GM21360 (cell line): Measurements from ENCODE around the gene DROSHA.
"Not testable (repeated sequence)": the region's sequence is repeated elsewhere in the genome, so short reads cannot be mapped to it uniquely, and the experiment has no call there.

Experiments
- ATAC-seq: cut with Tn5 transposase; IDR thresholded peaks from one replicate; pipeline ENCODE4 v1.9.1; 2021; ENCODE audit warnings: mild to moderate bottlenecking, moderate library complexity; ENCODE audit not compliant: unreplicated experiment

Gene DROSHA

DNA sequence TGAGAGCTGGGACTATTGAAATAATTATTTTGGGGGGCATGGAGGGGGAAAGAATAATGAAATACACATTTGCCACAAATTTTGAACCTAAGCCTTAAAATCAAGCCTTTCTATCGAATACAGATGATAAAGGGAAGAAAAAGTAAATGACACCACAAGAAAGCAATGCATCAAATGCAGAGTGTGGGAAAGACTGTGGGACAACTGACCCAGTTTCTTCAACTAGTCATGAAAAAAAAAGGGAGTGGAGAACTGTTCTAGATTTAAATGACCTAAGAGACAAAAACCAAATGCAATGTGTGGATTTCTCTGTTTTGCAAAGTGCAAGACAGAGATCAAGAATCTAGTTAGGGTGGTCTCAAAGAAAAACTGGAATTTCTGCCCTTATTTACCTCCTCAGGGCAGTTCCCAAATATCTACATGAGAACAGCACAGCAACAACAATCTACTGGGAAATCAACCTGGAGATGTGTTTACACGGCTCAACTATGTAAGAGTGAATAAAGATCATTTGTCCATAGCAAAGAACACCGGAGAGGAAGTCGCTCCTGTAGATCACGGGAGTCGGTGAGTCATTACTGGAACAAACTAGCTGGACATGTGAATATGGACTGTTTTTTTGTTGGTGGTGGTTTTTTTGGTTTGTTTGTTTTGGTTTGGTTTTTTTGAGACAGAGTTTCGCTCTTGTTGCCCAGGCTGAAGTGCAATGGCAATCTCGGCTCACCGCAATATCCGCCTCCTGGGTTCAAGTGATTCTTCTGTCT lies 145.9 kb downstream of the DROSHA start:
- no peak for ATAC-seq

DNA sequence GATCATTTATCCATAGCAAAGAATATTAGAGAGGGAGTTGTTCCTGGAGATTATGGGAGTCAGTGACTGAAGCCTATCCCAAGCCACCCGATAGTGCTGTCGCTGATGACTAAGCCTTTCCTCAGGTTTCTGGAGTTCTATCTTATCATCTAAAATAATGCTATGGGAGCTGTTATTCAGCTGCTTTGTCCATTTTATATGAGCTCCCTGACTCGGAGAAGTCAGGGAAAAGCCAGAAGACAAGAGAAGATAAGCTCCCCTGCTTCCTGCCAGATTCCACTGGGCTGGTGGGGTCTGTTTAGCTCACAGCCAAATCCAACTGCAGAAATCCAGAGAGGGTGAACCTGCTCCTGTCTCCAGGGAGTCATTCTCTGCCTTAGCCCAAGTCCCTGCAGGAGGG lies 148.2 kb downstream of the DROSHA start:
- no peak for ATAC-seq

DNA sequence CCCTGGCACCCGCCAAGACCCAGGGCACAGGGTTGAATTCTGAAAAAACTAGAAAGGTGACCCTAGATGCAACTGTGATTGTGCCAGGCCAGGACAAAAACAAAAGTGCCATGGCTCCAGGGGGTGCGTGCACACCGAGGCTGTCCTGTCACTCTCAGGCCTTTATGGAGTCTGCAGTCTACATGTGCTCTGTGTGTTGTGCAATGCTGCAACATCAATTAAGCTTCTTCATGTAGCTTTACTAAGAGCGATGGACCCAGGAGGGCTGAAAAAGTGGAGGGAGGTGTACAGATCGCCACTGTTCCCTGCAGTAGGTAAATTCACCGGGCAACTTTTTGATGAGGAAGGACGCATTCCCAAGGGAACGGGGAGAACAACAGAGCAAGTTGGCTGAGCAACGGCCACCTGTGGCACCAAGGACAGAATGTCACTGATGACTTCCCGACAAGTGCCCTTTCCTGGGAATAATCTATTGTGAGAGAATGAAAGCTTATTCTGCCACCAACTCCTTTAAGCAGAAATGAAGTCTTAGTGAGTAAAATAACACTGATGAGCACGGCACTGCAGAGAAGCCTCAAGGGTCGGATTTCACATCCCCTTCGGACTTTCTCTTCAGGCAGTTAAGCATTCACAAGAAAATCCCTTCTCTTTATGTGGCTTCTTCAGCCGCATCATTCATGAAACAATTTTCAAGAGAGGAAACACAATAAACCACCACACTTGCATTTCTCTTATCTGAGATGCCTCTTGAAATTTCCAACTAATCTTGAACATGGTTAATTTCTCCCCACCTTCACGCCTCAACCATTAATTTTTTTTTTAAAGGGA lies 149.6 kb downstream of the DROSHA start:
- peak; percentile 84 for ATAC-seq

DNA sequence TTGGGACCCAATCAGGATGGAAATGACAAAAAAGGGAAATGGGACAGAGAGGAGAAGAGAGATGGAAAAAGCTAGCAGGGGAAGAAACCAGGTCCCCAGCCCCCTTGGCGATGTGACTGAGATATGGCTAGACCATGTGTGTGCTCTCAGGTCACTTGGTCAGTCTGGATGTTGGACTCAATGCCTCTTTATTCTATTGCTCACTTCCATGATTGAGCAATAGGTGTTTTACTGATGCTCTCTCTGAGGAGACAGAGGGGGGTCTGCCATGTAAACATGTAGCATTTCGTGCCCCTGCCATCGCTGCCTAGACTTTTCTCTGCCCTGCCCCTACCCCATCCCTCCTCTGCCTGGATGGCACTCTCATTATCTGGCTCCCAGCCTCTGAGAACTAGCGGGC lies 150.6 kb downstream of the DROSHA start:
- no peak for ATAC-seq

DNA sequence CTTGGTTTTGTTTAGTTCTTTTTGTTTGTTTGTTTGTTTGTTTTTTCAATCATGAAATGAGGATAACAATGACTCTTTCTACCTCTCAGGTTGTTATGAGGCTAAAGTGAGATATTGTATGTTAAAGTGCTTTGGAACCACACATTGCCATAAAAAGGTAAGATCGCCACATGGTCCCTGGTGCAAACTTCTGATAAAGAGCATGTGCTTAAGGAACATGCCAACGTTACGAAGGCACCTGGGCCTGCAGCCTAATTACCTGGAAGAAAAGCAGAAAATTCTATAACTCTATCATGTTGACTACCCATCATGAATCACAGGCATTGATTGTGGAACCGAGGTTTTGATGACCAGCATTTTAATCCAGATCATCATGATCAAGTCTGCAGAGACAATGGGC lies 151.8 kb downstream of the DROSHA start:
- no peak for ATAC-seq

DNA sequence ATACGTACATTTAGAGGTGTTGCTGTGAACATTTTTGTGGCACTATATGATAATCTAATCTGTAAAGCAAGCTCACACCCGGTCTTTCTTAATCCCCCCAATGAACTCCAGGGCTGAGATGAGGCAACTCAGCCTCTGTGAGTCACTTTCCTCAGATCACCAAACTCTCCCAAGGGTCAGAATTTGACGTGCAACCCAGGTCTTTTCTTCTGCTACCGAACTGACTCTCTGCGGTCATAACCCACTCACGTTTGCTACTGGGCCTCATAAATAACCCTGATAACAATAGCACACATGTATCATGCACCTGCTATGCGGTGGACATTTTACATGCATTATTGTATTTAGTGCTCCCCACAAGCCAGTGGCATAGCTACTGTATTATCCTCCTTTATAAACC lies 153.1 kb downstream of the DROSHA start:
- ATAC-seq: no peak

DNA sequence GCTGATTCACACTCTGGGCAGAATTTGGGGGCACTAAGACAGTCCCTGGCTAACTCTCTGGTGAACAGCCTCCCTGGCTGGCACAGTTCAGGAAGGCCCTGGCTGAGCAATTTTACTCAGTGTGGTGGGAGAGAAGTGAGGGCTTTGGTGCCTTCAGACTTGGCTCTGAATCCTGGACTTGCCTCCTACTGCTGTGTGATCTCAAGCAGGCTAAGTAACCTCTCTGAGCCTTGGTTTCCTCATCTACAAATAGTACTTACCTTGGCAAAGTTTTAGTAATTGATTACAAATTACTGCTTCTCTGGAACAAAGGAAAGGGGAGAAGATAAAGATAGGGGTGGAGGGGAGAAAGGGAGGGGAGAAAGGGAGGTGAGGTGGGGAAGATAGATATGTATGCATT lies 153.8 kb downstream of the DROSHA start:
- no peak for ATAC-seq

DNA sequence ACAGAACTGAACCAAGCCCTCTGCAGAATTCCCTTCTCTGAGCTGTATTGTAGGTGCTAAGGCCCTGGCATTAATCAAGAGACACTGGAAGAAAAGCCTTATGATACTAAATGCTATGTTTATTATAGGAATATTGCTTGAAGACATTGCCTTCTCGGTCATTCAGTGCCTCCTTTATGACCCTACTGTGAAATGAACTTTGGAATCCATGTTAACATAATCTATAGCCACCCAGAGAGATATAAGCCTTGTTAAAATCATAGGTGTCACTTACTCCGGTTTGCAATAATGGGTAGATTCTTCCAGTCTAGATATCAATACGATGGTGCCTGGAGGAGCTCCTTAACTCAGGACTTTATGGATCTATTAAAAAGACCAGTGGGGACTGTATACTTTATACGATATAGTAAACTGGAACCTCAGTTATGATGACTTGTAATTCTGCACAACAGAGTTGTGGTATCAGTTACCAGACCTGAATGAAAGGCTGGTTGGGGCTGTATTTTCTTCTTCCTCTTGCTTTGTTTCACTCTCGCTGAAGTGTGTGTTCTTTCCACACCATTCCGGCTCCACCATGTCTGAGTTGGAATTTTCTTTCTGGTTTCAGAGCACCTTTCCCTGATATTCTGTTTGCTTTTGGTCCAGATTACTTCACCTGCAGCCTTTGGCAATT lies 154.5 kb downstream of the DROSHA start:
- no peak for ATAC-seq

DNA sequence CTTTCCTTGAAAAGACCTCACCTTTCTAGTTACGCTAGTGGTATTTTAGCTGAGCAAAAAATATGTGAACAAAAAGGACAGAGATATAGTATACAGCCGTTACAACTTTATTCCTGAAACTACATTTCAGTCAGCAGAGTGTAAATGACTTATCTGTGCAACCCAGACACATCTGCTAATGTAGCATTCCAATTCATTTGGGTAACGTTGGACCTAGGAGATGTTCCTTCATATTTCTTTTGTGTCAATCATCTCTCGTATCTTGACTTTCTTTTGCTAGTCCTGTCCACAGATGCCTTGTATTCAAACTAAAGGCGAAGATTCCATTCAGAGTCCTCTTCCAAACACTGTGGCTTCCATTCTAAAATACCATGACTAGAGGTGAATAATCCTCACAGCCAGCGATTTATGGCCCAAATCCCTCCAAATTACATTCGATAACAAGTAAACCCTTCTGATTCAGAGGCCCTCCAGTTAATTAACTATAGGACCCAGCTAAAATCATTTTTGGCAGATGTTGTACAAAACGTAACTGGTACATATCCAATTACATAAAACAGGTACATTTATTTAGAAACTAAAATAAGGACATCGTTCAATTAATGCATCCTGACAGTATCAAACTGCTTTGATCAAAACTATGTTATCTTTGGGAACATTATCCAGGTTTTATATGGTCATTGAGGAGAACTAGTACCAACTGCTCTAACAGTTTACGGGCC lies 155.7 kb downstream of the DROSHA start:
- no peak for ATAC-seq

DNA sequence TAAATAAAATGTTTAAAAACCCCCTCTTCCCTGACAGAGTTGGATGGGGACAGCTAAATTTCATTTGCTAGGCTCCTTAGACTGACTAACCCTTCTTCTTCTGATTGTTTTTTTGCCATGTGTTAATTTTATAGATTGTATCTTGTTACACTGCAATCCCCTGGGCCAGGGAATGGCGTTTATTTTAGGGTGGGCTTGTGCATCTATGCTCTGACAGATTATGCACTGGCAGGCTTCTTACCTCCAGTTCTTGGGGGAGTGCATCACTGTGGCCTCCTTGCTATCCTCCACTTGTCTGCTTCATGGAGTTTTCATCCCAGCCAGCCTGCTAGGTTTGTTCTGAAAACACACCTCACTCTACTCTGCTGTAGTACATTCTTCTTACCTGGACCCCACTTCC lies 159.8 kb downstream of the DROSHA start:
- no peak for ATAC-seq

DNA sequence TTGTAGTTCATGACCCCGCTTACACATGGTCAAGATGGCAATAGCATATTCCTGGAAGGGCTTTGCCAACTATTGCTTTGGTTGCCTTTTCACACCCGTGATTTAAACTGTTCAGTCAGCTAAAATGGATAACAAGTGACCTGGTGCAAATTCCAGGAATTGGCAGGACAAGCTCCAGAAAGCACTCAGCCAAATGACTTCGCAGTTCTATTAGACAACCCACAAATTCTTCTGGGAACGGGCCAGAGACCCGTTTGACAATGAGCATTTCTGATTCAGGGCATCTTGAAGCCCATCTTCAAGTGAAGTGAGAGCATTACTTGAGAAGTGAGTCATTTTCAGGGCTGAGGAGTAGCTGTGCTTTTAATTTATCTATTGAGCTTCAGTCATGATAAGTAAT lies 165.0 kb downstream of the DROSHA start:
- no peak for ATAC-seq

DNA sequence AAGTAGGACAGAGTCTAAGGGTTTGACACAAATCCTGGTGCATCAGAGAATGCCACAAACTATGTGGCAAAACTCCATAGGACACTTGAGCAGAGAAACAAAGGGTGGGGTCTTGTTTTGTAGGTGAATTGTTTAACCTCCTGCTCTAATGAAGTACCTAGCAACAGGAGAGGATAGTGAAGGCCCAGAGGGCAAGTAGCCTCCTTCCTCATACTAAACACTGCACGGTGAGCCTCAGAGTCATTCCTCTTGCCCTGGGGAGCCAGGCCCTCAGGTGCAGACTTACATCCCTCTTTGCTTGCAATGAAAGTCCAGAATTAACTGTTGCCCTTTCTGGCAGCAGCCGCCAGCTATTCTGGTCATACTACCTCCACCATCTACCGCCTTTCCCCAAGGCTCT lies 166.1 kb downstream of the DROSHA start:
- ATAC-seq: no peak

DNA sequence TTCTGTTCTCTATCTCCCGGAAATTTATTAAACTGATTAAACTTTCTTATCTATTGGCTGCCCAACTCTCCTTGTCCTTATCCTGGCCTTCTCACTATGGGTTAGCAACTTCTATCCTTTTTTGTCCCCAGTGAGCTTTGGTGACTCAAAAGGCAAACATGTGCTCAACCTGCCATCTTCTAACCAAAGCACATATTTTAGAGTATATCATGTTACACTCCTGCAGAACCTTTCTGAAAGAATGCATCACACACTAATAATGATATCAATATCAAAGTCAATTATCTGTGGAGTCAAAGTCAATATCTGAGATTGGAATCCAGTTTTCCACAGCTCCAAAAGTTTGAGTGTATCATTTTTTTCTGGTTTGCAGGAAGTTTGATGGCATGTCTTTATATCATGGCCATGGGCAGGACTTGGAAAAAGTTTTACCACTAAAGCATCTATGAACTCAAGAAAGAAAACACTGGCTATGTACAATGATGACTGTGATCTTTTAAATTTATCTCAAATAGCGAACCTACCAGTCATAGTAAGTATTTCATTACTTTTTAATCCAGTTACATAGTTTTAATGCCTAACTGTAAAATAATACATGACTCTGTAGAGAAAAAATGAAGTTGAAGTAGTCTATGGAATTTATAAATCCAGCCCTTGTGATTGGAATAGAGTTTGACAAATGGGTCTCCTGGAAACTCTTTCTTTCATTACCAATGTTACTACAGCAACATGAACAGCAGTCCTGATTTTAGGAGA lies 166.8 kb downstream of the DROSHA start:
- ATAC-seq: no peak

DNA sequence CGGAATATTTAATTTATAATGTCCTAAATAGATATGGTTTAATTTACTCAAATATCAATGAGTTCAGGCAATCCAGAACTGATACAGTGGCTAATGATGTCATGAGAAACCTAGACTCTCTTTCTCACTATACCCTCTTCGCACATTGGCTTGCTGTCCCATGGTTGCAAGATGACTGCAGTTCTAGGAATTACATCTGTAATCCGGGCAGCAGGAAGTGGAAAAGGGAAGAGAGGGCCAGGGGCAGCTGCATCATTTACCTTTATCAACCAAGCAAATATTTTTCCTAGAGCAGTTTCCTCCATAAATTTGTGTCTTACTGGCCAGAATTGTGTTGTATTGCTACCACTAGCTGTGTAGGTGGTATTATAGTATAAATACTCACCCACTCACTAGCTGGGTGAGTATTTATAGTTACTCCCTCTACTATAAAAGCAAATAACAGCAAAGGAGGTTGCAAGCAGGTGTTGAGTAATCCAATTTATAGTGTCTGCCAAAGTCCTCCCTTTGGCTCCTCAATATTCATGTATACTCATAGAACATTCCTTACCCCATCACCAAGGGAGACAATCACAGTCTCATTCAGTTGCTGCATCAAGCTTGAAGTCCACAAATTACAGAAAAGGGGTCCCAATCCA lies 168.8 kb downstream of the DROSHA start:
- no peak for ATAC-seq

DNA sequence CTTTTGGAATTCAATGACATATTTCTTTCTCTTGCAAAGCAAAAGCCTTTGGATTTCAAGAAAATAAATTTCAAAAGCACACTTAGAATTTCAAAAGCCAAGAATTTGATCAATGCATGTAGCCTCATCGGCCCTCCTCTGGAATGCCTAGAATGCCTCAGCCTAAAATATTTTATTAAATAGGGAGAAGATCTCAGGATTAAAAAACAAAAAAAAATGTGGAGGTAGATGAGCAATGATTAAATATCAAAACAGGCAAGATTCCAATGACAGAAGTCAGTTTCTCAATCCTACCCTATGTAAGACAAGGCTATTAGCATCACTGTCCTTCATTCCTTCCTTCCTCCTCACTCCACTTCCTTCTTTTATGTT lies 169.4 kb downstream of the DROSHA start:
- ATAC-seq: no peak

DNA sequence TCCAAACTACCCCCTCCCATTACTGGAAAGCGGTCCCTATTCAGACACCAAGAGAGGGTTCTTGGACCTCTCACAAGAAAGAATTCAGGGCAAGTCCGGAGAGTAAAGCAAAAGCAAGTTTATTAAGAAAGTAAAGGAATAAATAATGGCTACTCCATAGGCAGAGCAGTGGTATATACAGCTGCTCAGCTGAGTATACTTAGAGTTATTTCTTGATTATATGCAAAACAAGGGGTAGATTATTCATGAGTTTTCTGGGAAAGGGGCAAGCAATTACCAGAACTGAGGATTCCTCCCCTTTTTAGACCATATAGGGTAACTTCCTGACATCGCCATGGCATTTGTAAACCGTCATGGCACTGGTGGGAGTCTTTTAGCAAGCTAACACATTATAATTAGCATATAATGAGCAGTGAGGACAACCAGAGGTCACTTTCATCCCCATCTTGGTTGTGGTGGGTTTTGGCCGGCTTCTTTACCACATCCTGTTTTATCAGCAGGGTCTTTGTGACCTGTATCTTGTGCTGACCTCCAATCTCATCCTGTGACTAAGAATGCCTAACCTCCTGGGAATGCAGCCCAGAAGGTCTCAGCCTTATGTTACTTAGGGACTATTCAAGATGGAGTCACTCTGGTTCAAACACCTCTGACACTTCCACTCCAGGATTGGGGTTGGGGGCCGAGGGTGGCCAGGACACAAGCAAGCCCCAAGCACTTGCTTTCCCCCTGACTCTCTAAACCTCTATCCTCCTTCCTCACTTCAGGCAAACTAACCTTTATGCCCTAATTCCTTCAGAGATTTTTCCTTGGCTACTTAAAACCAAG lies 170.0 kb downstream of the DROSHA start:
- ATAC-seq: not testable (repeated sequence)

DNA sequence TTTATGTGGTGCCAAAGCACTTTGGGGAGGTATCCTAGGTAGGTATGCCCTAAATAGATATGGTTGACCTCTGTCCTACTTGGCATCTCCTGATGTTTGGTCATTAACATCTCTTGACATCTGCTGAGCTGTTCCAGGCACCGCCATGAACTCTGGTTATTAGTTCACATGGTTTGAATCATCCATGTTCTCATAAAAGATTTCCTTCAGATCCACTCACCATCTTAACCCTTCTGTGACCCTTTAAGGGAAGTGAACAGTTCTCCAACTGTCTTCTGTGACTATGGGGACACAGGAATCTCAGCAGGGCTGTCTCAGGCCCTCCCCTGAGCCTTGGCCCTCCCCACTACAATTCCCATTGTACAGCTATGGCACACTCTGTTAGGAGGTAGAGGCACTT lies 170.7 kb downstream of the DROSHA start:
- ATAC-seq: no peak

DNA sequence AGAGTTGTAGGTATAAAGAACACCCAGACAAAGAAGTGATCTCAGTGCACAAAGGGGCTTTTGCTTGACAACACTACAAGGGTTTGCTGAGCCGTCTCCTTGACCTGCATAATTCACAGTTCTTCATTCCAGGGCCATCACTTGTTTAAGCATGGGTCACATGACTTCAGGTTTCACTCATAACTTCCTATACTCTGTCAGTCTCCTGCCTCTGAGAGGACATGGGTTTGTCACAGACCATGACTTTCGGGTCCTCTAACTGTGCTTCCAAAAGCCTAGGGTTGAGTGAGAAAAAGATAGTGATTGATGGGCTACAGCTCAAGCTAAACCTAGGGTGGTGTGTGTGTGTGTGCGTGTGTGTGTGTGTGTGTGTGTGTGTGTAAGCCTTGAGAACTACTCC lies 172.1 kb downstream of the DROSHA start:
- ATAC-seq: peak; percentile 78

DNA sequence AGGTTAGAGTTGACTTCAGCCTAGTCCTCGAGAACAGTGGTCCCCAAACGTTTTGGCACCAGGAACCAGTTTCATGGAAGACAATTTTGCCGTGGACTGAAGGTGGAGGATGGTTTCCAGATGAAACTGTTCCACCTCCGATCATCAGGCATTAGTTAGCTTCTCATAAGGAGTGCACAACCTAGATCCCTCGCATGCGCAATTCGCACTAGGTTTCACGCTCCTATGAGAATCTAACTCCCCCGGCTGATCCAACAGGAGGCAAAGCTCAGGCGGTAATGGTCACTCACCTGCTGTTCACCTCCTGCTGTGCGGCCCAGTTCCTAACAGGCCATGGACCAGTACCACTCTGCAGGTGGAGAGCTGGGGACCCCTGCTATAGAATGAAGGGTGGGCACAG lies 174.9 kb downstream of the DROSHA start:
- no peak for ATAC-seq
